Endothelial cell of umbilical vein (primary cell): ENCODE results near the gene ARHGEF7. TPM values are rescaled to one million over a fixed set of nuclear protein-coding genes. Genes with fewer than 3 reads are reported as not detected.

Source experiments
- BruUV-seq: library from RNA; stranded (reverse); fragments of 400-500 nt; replicated peaks from 2 replicates; lab custom pipeline; 2021; lab: Mats Ljungman, UMichigan
- CTCF ChIA-PET: fragments of 300-600, 350-600 bp; sonication (Branson Sonifier 250); formaldehyde crosslinking; loops from one replicate; lab custom pipeline; 2021; ENCODE audit warnings: antibody characterized with exemption, inconsistent platforms; lab: Charles Lee
- POLR2A ChIA-PET: fragments of 300-600, 350-600 bp; sonication (Branson Sonifier 250); formaldehyde crosslinking; loops from one replicate; lab custom pipeline; 2021; ENCODE audit warnings: antibody characterized with exemption, inconsistent platforms; lab: Charles Lee
- DNase-seq: peaks from one replicate; pipeline ENCODE4 v3.0.0-alpha.2; 2011; ENCODE audit warnings: low read depth, low spot score
- FAIRE-seq: peaks from 2 replicates; lab custom pipeline; 2011; peaks lifted over from hg19 to GRCh38; lab: Jason Lieb, UNC
- H2AFZ ChIP-seq: 2 replicates; pipeline ENCODE4 v1.6.0; 2012; ENCODE audit warnings: low read depth, low read length, control low read depth, inconsistent platforms
- H3K27ac ChIP-seq: 2 replicates; pipeline ENCODE4 v1.5.1; 2011; ENCODE audit warnings: low read depth, mild to moderate bottlenecking, control low read depth, low read length, moderate library complexity; ENCODE audit not compliant: insufficient read depth
- H3K27me3 ChIP-seq, 2 experiments: 2 replicates each; pipeline versions ENCODE4 v1.6.0 to v1.6.1; 2011; ENCODE audit warnings: low read length in 2 of 2, mixed read lengths in 1 of 2; ENCODE audit not compliant: control insufficient read depth in 2 of 2, insufficient read depth in 2 of 2
- H3K36me3 ChIP-seq, 2 experiments: 2 replicates in 1 of 2; 3 replicates in 1 of 2; pipeline ENCODE4 v1.5.1; 2011; ENCODE audit warnings: low read length in 2 of 2, mild to moderate bottlenecking in 1 of 2, moderate library complexity in 1 of 2; ENCODE audit not compliant: control insufficient read depth in 2 of 2, insufficient read depth in 2 of 2; ENCODE audit errors: extremely low read depth in 1 of 2
- H3K4me1 ChIP-seq: 3 replicates; pipeline ENCODE4 v1.5.1; 2011; ENCODE audit warnings: mild to moderate bottlenecking, low read length; ENCODE audit not compliant: control insufficient read depth, insufficient read depth; ENCODE audit errors: extremely low read depth
- H3K4me2 ChIP-seq: 2 replicates; pipeline ENCODE4 v1.6.1; 2011; ENCODE audit warnings: low read length, control low read depth, mixed read lengths; ENCODE audit not compliant: insufficient read depth
- H3K4me3 ChIP-seq, 3 experiments: fragments of 200-600 bp in 1 of 3; sonication (generic), shearing (Covaris generic) in 1 of 3; replicated peaks in 1 of 3; 2 replicates each; pipeline ENCODE4 v1.5.1; 2011 to 2016; ENCODE audit warnings: control low read depth in 3 of 3, low read length in 3 of 3, mild to moderate bottlenecking in 2 of 3, inconsistent platforms in 1 of 3, low read depth in 1 of 3, moderate library complexity in 1 of 3; ENCODE audit not compliant: insufficient read depth in 1 of 3
- H3K79me2 ChIP-seq: 2 replicates; pipeline ENCODE4 v1.6.0; 2012; ENCODE audit warnings: low read length, inconsistent platforms; ENCODE audit not compliant: control insufficient read depth, insufficient read depth
- H3K9ac ChIP-seq: replicated peaks from 2 replicates; pipeline ENCODE3; 2011; ENCODE audit warnings: low read length, control low read depth; ENCODE audit not compliant: insufficient read depth; ENCODE audit errors: extremely low read depth
- H3K9me1 ChIP-seq: replicated peaks from 3 replicates; pipeline ENCODE4 v1.6.0; 2011; ENCODE audit warnings: mild to moderate bottlenecking, low read length; ENCODE audit not compliant: control insufficient read depth, insufficient read depth; ENCODE audit errors: extremely low read depth
- H3K9me3 ChIP-seq: replicated peaks from 2 replicates; pipeline ENCODE4 v1.5.1; 2012; ENCODE audit warnings: low read length, inconsistent platforms; ENCODE audit not compliant: control insufficient read depth, insufficient read depth
- H4K20me1 ChIP-seq: replicated peaks from 2 replicates; pipeline ENCODE3; 2011; ENCODE audit warnings: mild to moderate bottlenecking, low read length; ENCODE audit not compliant: control insufficient read depth, insufficient read depth; ENCODE audit errors: extremely low read depth
- EZH2 ChIP-seq: IDR thresholded peaks from 2 replicates; pipeline ENCODE4 v1.6.1; 2012; ENCODE audit warnings: borderline replicate concordance, low read depth, mild to moderate bottlenecking, moderate library complexity, low read length, inconsistent platforms; ENCODE audit not compliant: severe bottlenecking
- FOS ChIP-seq: IDR thresholded peaks from 2 replicates; pipeline ENCODE4 v1.6.1; 2011; ENCODE audit warnings: mild to moderate bottlenecking, low read length, moderate library complexity, borderline replicate concordance; ENCODE audit not compliant: insufficient read depth
- GATA2 ChIP-seq: IDR thresholded peaks from 2 replicates; pipeline ENCODE4 v1.7.0; 2011; ENCODE audit warnings: low read depth, mild to moderate bottlenecking, moderate library complexity, mixed read lengths, low read length; ENCODE audit not compliant: insufficient read length, insufficient read depth
- JUN ChIP-seq: IDR thresholded peaks from 2 replicates; pipeline ENCODE4 v1.6.1; 2011; ENCODE audit warnings: borderline replicate concordance, low read depth; ENCODE audit not compliant: insufficient read length, insufficient read depth
- MYC ChIP-seq: IDR thresholded peaks from one replicate; pipeline ENCODE4 v1.6.1; 2011; ENCODE audit warnings: mild to moderate bottlenecking, low read depth, low read length
- POLR2A ChIP-seq: IDR thresholded peaks from 2 replicates; pipeline ENCODE4 v1.6.1; 2012; ENCODE audit warnings: low read depth, mild to moderate bottlenecking, control low read depth, low read length
- POLR2AphosphoS5 ChIP-seq: IDR thresholded peaks from 2 replicates; pipeline ENCODE4 v1.6.1; 2012; ENCODE audit warnings: low read depth, mild to moderate bottlenecking, control low read depth, low read length, moderate library complexity; ENCODE audit not compliant: insufficient read depth
- dilution Hi-C: fragments of 300-500 bp; cut with MboI; formaldehyde crosslinking; loops from one replicate; pipeline ENCODE4 v1.15.0; 2019; ENCODE audit warnings: low sequenced_read_pairs; ENCODE audit not compliant: extremely low pct_ligation_motif_present
- intact Hi-C: fragments of 100-400 bp; cut with micrococcal nuclease; formaldehyde crosslinking; loops from one replicate; pipeline ENCODE4 v1.10.0; 2022
- polyA plus RNA-seq, 4 experiments: library from polyadenylated mRNA; depleted of rRNA in 3 of 4; stranded (reverse) in 3 of 4; unstranded in 1 of 4; fragments of >200 nt; gene quantifications; 2 replicates each; pipeline versions ENCODE4 v1.2.1 to v1.2.3, GENCODE V29; 2011 to 2012; ENCODE audit warnings: missing spikeins in 1 of 4
- total RNA-seq: library from RNA; stranded (reverse); gene quantifications from 2 replicates; pipeline ENCODE4 v1.2.3, GENCODE V29; 2021
- TF ChIP-seq, protein P1 (sequence below): IDR thresholded peaks from 2 replicates; pipeline ENCODE4 v1.6.1; 2011; ENCODE audit not compliant: insufficient read depth, insufficient read length
- TF ChIP-seq, protein P2 (sequence below), 2 donors: IDR thresholded peaks; 1 replicate in 1 of 2; 2 replicates in 1 of 2; pipeline ENCODE4 v1.5.1; 2011; ENCODE audit warnings: low read length in 2 of 2, mild to moderate bottlenecking in 2 of 2, moderate library complexity in 2 of 2, control low read depth in 1 of 2, inconsistent platforms in 1 of 2, low read depth in 1 of 2; ENCODE audit not compliant: insufficient read depth in 1 of 2; ENCODE audit errors: extremely low read depth in 1 of 2

Gene ARHGEF7
- total and polyA plus RNA-seq, 2 donors (not counting 3 experiments of a cell fraction or from before 2014, with no cell fraction given) = 94.9 to 155 TPM

DNA sequence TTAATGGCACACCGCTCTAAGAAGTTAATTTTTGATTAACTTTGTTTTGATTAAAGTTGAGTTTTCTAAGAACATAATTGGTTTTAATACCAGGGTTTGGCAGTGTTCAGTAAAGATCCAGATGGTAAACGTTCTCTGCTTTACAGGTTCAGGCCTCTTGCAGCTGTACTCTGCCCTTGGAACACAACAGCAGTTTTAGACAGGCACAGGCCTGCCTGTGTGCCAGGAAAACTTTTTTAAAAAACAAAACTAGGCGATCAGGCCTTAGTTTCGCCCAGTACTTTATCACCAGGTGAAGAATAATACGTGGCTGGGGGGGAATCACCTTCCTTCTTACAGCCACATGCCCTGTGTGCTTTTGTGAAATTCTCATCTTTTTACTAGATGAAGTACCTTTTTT is 167.3 kb downstream of the ARHGEF7 start:
- no peak overlapping the region for H3K4me2 ChIP-seq
- H3K4me3 ChIP-seq = no peak overlapping the region
- FAIRE-seq = no peak
- H3K27me3 ChIP-seq = no peaks in the 10 kb centered on the region
- H3K27ac ChIP-seq = no peak overlapping the region
- intact Hi-C loops = no loop called here
- H3K4me1 ChIP-seq = no peaks in the 10 kb centered on the region
- H3K79me2 ChIP-seq = peaks cover 11% of the 10 kb centered on the region
- H3K9me1 ChIP-seq = no peaks in the 10 kb centered on the region
- dilution Hi-C loops = no loop called here
- no peak overlapping the region for H2AFZ ChIP-seq
- BruUV-seq = no TSS peak
- peaks cover 32 to 55% of the 10 kb centered on the region in 2 experiments for H3K36me3 ChIP-seq
- H3K9ac ChIP-seq = no peak overlapping the region
- POLR2A ChIA-PET = no interaction called here
- CTCF ChIA-PET = no interaction called here
- no peaks in the 10 kb centered on the region for H4K20me1 ChIP-seq
- no peak for DNase-seq
- no peak for TF ChIP-seq POLR2AphosphoS5
- TF ChIP-seq FOS = no peak
- TF ChIP-seq, protein P1, sequence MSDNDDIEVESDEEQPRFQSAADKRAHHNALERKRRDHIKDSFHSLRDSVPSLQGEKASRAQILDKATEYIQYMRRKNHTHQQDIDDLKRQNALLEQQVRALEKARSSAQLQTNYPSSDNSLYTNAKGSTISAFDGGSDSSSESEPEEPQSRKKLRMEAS = no peak
- TF ChIP-seq POLR2A = no peak
- TF ChIP-seq JUN = no peak
- no peak for TF ChIP-seq GATA2
- TF ChIP-seq EZH2 = no peak
- no peaks in the 10 kb centered on the region for H3K9me3 ChIP-seq

DNA sequence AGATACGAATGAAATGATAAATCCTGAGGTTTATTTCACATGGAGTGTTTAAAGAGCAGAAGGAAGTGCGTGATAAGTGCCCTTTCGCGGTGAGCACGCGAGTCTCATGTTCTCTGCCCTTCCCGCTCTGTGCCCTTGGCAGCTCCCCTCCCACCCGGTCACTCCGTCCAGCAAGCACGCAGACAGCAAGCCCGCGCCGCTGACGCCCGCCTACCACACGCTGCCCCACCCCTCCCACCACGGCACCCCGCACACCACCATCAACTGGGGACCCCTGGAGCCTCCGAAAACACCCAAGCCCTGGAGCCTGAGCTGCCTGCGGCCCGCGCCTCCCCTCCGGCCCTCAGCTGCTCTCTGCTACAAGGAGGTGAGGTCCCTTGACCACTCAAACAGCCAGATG is 167.9 kb downstream of the ARHGEF7 start:
- Histone ChIP-seq H3K36me3 (peaks cover 31 to 54% of the 10 kb centered on the region in 2 experiments), H3K27me3 (no peaks in the 10 kb centered on the region), H3K79me2 (peaks cover 7% of the 10 kb centered on the region), H4K20me1 (no peaks in the 10 kb centered on the region), H3K4me3 (no peak overlapping the region), H3K4me1 (no peaks in the 10 kb centered on the region), H3K9me3 (no peaks in the 10 kb centered on the region), H3K9me1 (no peaks in the 10 kb centered on the region), H2AFZ (no peak overlapping the region), H3K9ac (no peak overlapping the region), H3K27ac (no peak overlapping the region), H3K4me2 (no peak overlapping the region)
- DNase-seq (no peak), FAIRE-seq (no peak)
- ChIA-PET CTCF (no interaction called here), POLR2A (no interaction called here)
- TF ChIP-seq MYC = no peak
- no peak for TF ChIP-seq POLR2A
- TF ChIP-seq, protein P2, sequence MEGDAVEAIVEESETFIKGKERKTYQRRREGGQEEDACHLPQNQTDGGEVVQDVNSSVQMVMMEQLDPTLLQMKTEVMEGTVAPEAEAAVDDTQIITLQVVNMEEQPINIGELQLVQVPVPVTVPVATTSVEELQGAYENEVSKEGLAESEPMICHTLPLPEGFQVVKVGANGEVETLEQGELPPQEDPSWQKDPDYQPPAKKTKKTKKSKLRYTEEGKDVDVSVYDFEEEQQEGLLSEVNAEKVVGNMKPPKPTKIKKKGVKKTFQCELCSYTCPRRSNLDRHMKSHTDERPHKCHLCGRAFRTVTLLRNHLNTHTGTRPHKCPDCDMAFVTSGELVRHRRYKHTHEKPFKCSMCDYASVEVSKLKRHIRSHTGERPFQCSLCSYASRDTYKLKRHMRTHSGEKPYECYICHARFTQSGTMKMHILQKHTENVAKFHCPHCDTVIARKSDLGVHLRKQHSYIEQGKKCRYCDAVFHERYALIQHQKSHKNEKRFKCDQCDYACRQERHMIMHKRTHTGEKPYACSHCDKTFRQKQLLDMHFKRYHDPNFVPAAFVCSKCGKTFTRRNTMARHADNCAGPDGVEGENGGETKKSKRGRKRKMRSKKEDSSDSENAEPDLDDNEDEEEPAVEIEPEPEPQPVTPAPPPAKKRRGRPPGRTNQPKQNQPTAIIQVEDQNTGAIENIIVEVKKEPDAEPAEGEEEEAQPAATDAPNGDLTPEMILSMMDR (IDR thresholded peaks at IDR 0.05; ENCODE audit: extremely low read depth in 1 of 2, insufficient read depth in 1 of 2, low read depth in 1 of 2, low read length in 2 of 2) = no peak
- TF ChIP-seq GATA2 = no peak
- TF ChIP-seq, protein P1 = no peak
- no peak for TF ChIP-seq POLR2AphosphoS5
- no peak for TF ChIP-seq FOS
- no peak for TF ChIP-seq JUN
- TF ChIP-seq EZH2 = no peak
- dilution Hi-C loops (no loop called here), intact Hi-C loops (no loop called here)
- no TSS peak for BruUV-seq
